ENCODE data around the gene RARB. TPM values are rescaled to one million over a fixed set of nuclear protein-coding genes. Genes with fewer than 3 reads are reported as not detected.

The RARB gene
- total and polyA plus RNA-seq, 2 of the 13 experiments (the other 11 are each of a cell fraction or from before 2014, with no cell fraction given) = 0.16 TPM; not detected in 1

DNA sequence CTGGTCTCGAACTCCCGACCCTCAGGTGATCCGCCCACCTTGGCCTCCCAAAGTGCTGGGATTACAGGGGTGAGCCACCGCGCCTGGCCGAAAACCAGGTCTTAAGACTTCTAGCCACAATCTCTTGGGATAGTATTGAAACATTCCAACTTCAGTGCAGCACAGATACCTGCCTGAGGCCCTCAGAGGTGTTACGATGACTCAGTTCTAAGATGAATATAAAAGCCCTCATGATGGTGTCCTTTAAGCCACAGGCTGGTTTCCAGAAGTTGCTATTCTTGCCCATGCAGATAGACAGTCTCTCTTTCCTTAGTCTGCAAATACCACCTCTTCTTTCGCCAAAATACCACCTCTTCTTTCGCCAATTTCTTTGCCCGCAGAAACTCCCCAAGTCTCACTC, 69.0 kb downstream of the RARB start:
- 80% methylated on average over 9 of the region's 10 CpGs for WGBS (ENCODE audit: low lambda C conversion rate)

More for the DNA sequence above, 69.0 kb downstream of the RARB start:
- DNase-seq (ENCODE audit: low spot score) (no peak), FAIRE-seq (no peak), ATAC-seq (no peak)
- H4K20me1 ChIP-seq (ENCODE audit: insufficient read depth, low read length) = no peaks in the 10 kb centered on the region
- ChIA-PET CTCF (ENCODE audit: low intra/inter-chr PET ratio, low total read pairs) (no interaction called here), POLR2A (no interaction called here)
- H3K36me3 ChIP-seq (replicated peaks in 1 of 2; ENCODE audit: control insufficient read depth in 1 of 2, insufficient read depth in 2 of 2, low read length in 2 of 2) = no peaks in the 10 kb centered on the region
- no peak overlapping the region for H3K4me3 ChIP-seq (replicated peaks in 1 of 3; ENCODE audit: insufficient read depth in 1 of 3, low read depth in 2 of 3, low read length in 3 of 3)
- TF ChIP-seq, protein P1, sequence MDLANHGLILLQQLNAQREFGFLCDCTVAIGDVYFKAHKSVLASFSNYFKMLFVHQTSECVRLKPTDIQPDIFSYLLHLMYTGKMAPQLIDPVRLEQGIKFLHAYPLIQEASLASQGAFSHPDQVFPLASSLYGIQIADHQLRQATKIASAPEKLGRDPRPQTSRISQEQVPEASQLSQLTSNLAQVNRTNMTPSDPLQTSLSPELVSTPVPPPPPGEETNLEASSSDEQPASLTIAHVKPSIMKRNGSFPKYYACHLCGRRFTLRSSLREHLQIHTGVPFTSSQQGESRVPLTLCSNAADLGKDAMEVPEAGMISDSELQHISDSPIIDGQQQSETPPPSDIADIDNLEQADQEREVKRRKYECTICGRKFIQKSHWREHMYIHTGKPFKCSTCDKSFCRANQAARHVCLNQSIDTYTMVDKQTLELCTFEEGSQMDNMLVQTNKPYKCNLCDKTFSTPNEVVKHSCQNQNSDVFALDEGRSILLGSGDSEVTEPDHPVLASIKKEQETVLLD (CRISPR knock-in tag; IDR thresholded peaks at IDR 0.05; ENCODE audit: low read depth) = no peak
- TF ChIP-seq, protein P2, sequence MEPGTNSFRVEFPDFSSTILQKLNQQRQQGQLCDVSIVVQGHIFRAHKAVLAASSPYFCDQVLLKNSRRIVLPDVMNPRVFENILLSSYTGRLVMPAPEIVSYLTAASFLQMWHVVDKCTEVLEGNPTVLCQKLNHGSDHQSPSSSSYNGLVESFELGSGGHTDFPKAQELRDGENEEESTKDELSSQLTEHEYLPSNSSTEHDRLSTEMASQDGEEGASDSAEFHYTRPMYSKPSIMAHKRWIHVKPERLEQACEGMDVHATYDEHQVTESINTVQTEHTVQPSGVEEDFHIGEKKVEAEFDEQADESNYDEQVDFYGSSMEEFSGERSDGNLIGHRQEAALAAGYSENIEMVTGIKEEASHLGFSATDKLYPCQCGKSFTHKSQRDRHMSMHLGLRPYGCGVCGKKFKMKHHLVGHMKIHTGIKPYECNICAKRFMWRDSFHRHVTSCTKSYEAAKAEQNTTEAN (CRISPR knock-in tag; conservative IDR thresholded peaks at IDR 0.05) = no peak
- TF ChIP-seq RARG (CRISPR knock-in tag; IDR thresholded peaks at IDR 0.05; ENCODE audit: low read depth) (no peak), ZFP36 (IDR thresholded peaks at IDR 0.05; ENCODE audit: borderline replicate concordance, low read depth, low read length, partially characterized antibody) (no peak), TARDBP (CRISPR knock-in tag; IDR thresholded peaks at IDR 0.05) (no peak), KDM3A (CRISPR knock-in tag; IDR thresholded peaks at IDR 0.05; ENCODE audit: low read depth) (no peak)
- TF ChIP-seq, protein P3, sequence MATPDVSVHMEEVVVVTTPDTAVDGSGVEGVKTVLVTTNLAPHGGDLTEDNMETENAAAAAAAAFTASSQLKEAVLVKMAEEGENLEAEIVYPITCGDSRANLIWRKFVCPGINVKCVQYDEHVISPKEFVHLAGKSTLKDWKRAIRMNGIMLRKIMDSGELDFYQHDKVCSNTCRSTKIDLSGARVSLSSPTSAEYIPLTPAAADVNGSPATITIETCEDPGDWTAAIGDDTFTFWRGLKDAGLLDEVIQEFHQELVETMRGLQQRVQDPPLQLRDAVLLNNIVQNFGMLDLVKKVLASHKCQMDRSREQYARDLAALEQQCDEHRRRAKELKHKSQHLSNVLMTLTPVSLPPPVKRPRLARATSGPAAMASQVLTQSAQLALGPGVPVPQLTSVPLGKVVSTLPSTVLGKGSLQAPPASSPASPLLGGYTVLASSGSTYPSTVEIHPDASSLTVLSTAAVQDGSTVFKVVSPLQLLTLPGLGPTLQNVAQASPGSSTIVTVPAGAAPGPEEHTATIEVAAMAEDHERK (CRISPR knock-in tag; IDR thresholded peaks at IDR 0.05; ENCODE audit: low read depth) = no peak
- TF ChIP-seq, protein P4, sequence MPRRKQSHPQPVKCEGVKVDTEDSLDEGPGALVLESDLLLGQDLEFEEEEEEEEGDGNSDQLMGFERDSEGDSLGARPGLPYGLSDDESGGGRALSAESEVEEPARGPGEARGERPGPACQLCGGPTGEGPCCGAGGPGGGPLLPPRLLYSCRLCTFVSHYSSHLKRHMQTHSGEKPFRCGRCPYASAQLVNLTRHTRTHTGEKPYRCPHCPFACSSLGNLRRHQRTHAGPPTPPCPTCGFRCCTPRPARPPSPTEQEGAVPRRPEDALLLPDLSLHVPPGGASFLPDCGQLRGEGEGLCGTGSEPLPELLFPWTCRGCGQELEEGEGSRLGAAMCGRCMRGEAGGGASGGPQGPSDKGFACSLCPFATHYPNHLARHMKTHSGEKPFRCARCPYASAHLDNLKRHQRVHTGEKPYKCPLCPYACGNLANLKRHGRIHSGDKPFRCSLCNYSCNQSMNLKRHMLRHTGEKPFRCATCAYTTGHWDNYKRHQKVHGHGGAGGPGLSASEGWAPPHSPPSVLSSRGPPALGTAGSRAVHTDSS (CRISPR knock-in tag; conservative IDR thresholded peaks at IDR 0.05) = no peak
- intact Hi-C loops (cut with micrococcal nuclease; ENCODE audit: unreplicated experiment) (no loop called here), in situ Hi-C loops (cut with HindIII; ENCODE audit: extremely low pct_ligation_motif_present, low pct_unique_long_range_greater_than_20kb) (no loop called here)
- H3K79me2 ChIP-seq (ENCODE audit: insufficient read depth, low read length) = no peaks in the 10 kb centered on the region
- BruUV-seq (replicated peaks) = no TSS peak
- no peak overlapping the region for H3K4me2 ChIP-seq (ENCODE audit: low read depth, low read length)
- no peaks in the 10 kb centered on the region for H3K27me3 ChIP-seq (ENCODE audit: control insufficient read depth in 1 of 2, insufficient read depth in 2 of 2, low read length in 2 of 2)
- H3K9ac ChIP-seq (ENCODE audit: insufficient read depth, low read depth, low read length) = no peak overlapping the region
- no peak overlapping the region for H3K27ac ChIP-seq (ENCODE audit: extremely low read length, insufficient read depth, low read length)
- H2AFZ ChIP-seq (ENCODE audit: low read length) = no peak overlapping the region
- H3K9me3 ChIP-seq (ENCODE audit: low read length) = peaks cover 25% of the 10 kb centered on the region; the same call in 1 of the 2 replicates
- H3K4me1 ChIP-seq (ENCODE audit: insufficient read depth, low read length) = no peaks in the 10 kb centered on the region

Data from HepG2 (cell line).